Measurements from ENCODE around the gene OR5AN1. TPM values are rescaled to one million over a fixed set of nuclear protein-coding genes. Genes with fewer than 3 reads are reported as not detected.

Gene OR5AN1
- total and polyA plus RNA-seq, 2 experiments from 2014 or later, result not detected

GRCh38 chr11:59416613-59417012 is 57.9 kb downstream of the OR5AN1 start:
- Mint-ChIP-seq H3K4me1 (no peaks in the 10 kb centered on the region), H3K9me3 (peaks cover 9% of the 10 kb centered on the region), H3K27me3 (ENCODE audit: insufficient read depth, low read depth, poor library complexity) (no peaks in the 10 kb centered on the region), H3K4me3 (no peak overlapping the region), H3K27ac (no peak overlapping the region), H3K36me3 (ENCODE audit: low read depth) (no peaks in the 10 kb centered on the region; the same call in 2 of the 3 replicates)
- no peak for ATAC-seq
- Histone ChIP-seq H3K79me2 (replicated peaks; ENCODE audit: insufficient read depth) (no peaks in the 10 kb centered on the region), H3K9me2 (ENCODE audit: insufficient read depth) (peaks cover 15% of the 10 kb centered on the region), H3K36me3 (ENCODE audit: insufficient read depth) (no peaks in the 10 kb centered on the region), H3K4me1 (ENCODE audit: insufficient read depth) (no peaks in the 10 kb centered on the region), H3K4me3 (no peak overlapping the region), H4K20me1 (replicated peaks; ENCODE audit: insufficient read depth) (no peaks in the 10 kb centered on the region), H3F3A (replicated peaks; ENCODE audit: low read depth) (no peaks in the 10 kb centered on the region), H3K4me2 (no peak overlapping the region), H3K27ac (ENCODE audit: low read depth) (no peak overlapping the region), H3K27me3 (ENCODE audit: insufficient read depth) (no peaks in the 10 kb centered on the region), H2AFZ (no peak overlapping the region)
- TF ChIP-seq EZH2phosphoT487 (IDR thresholded peaks at IDR 0.05; ENCODE audit: unreplicated experiment), result no peak
- TF ChIP-seq STAT1 (IDR thresholded peaks at IDR 0.05; ENCODE audit: unreplicated experiment), result no peak
- no peak for TF ChIP-seq CTCF (conservative IDR thresholded peaks at IDR 0.05; ENCODE audit: low read depth in 2 of 2)
- no peak for TF ChIP-seq POLR2AphosphoS5 (IDR thresholded peaks at IDR 0.05; ENCODE audit: low read depth)
- TF ChIP-seq CREB1 (CRISPR knock-in tag; IDR thresholded peaks at IDR 0.05; ENCODE audit: low read depth), result no peak
- TF ChIP-seq ETS1 (IDR thresholded peaks at IDR 0.05), result no peak
- TF ChIP-seq EZH2 (IDR thresholded peaks at IDR 0.05; ENCODE audit: low read depth, unreplicated experiment), result no peak
- no peak for TF ChIP-seq ZNF114 (CRISPR knock-in tag; IDR thresholded peaks at IDR 0.05)
- no peak for TF ChIP-seq JUNB (IDR thresholded peaks at IDR 0.05; ENCODE audit: unreplicated experiment)
- no peak for TF ChIP-seq NANOG (IDR thresholded peaks at IDR 0.05; ENCODE audit: borderline replicate concordance)
- no peak for TF ChIP-seq ZNF331 (CRISPR knock-in tag; IDR thresholded peaks at IDR 0.05; ENCODE audit: low read depth)
- no peak for TF ChIP-seq ZNF462 (CRISPR knock-in tag; IDR thresholded peaks at IDR 0.05)
- no peak for TF ChIP-seq REST (IDR thresholded peaks at IDR 0.05; ENCODE audit: unreplicated experiment)
- DNase-seq (ENCODE audit: low spot score), result no peak
